Measurements from ENCODE around the gene DDX17. TPM values are rescaled to one million over a fixed set of nuclear protein-coding genes. Genes with fewer than 3 reads are reported as not detected.
A peak's percentile ranks its signal among the peaks of the same experiment; 100 is the strongest.

The DDX17 gene
- total RNA-seq, 1 experiment from 2014 or later, result 234 TPM

DNA sequence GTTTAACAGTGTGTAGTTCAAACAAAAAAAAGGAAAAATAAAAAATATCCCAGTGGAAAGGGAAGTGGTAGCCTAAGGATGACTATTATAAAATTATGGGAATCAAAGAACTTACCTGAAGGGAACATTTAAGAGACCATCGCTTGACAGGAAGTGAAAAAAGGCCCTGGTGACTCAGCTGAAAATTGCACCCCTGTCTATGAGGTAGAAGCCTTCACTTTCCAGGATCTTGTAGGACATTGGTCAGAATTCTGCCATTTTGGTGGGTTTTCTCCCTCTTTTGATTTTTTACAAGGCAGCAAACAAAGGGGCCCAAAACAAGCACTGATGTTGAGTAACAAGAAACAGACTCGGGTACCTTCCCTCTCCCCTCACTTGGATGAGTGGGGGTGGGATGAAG is 15.6 kb downstream of the DDX17 start:
- ATAC-seq (no peak), DNase-seq (ENCODE audit: low read depth, low spot score) (no peak)
- H3K9me3 ChIP-seq (ENCODE audit: control insufficient read depth in 1 of 2, insufficient read depth in 1 of 2, low read depth in 1 of 2, low read length in 2 of 2), result no peaks in the 10 kb centered on the region
- H3K27me3 ChIP-seq (ENCODE audit: insufficient read depth, low read length), result no peaks in the 10 kb centered on the region
- no peak overlapping the region for H3K9ac ChIP-seq (ENCODE audit: low read length)
- peaks cover 87% of the 10 kb centered on the region in 2 experiments for H3K36me3 ChIP-seq (ENCODE audit: control insufficient read depth in 1 of 2, insufficient read depth in 2 of 2, low read length in 2 of 2)
- no peak overlapping the region for H2AFZ ChIP-seq (ENCODE audit: low read depth, low read length, poor library complexity, severe bottlenecking)
- POLR2A ChIA-PET, result no interaction called here
- intact Hi-C loops (cut with micrococcal nuclease), result no loop called here
- RAD21 ChIA-PET (ENCODE audit: low non-redundant PET in 1 of 2, low total read pairs in 2 of 2, uncharacterized antibody in 2 of 2, unreplicated experiment in 2 of 2), result no interaction called here
- peak overlapping the region; percentile 38; the same call in 1 of the 2 replicates for H3K27ac ChIP-seq (ENCODE audit: low read depth, low read length)
- H3K9me2 ChIP-seq (ENCODE audit: insufficient read depth), result no peaks in the 10 kb centered on the region
- peaks cover 26% of the 10 kb centered on the region; the same call in 1 of the 2 replicates for H4K20me1 ChIP-seq (ENCODE audit: insufficient read depth)
- no TSS peak for BruUV-seq (replicated peaks)
- CTCF ChIA-PET, result no interaction called here
- H3K4me3 ChIP-seq (replicated peaks in 1 of 2; ENCODE audit: low read depth in 1 of 2, low read length in 2 of 2), result no peak overlapping the region
- TF ChIP-seq POLR2AphosphoS5 (IDR thresholded peaks at IDR 0.05; ENCODE audit: low read depth, low read length) (peak; percentile 6; the same call in 1 of the 2 replicates), POLR2A (IDR thresholded peaks at IDR 0.05; ENCODE audit: borderline replicate concordance, extremely low read depth, insufficient read depth, insufficient read length) (no peak)
- TF ChIP-seq, protein P1, sequence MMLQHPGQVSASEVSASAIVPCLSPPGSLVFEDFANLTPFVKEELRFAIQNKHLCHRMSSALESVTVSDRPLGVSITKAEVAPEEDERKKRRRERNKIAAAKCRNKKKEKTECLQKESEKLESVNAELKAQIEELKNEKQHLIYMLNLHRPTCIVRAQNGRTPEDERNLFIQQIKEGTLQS (IDR thresholded peaks at IDR 0.05), result no peak
- H3K4me2 ChIP-seq (ENCODE audit: low read length), result no peak overlapping the region
- H3K4me1 ChIP-seq (ENCODE audit: control insufficient read depth in 1 of 2, insufficient read depth in 2 of 2, low read length in 2 of 2), result no peaks in the 10 kb centered on the region; a peak in 1 of 4 replicates
- H3K79me2 ChIP-seq (ENCODE audit: insufficient read depth, low read length), result peaks cover 73% of the 10 kb centered on the region

DNA sequence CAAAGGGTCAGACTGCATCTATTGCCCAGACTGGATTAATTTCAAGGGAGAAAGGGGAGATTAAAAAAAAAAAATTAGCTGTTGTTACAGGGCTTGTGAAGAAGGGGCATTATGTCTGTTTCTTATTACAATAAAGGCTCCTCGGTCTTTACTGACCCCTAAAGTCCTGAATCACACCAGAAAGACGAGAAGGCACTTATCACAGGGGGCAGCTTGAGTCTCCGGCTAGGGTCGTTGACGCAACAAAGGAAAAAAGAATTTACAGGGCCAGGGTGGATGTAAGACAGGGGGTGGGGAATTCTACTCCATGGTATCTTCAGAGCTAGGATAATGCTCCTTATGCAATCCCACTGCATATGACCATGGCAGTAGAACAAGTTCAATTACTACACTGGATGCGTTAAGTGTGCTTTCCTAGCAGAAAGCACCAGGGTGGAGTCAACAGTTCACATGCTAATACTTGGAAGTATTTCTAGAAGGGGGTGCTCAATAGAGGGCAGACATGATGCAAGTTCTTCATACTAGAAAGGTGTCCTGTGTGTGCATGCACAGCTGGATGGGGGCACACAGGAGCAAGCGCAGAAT is 16.5 kb downstream of the DDX17 start:
- peaks cover 67% of the 10 kb centered on the region for H3K79me2 ChIP-seq (ENCODE audit: insufficient read depth, low read length)
- H2AFZ ChIP-seq (ENCODE audit: low read depth, low read length, poor library complexity, severe bottlenecking), result no peak overlapping the region
- CTCF ChIA-PET, result no interaction called here
- H3K27me3 ChIP-seq (ENCODE audit: insufficient read depth, low read length), result no peaks in the 10 kb centered on the region
- H3K9ac ChIP-seq (ENCODE audit: low read length), result no peak overlapping the region
- ATAC-seq (no peak), DNase-seq (ENCODE audit: low read depth, low spot score) (no peak)
- peaks cover 86 to 90% of the 10 kb centered on the region in 2 experiments for H3K36me3 ChIP-seq (ENCODE audit: control insufficient read depth in 1 of 2, insufficient read depth in 2 of 2, low read length in 2 of 2)
- BruUV-seq (replicated peaks), result no TSS peak
- H3K4me3 ChIP-seq (replicated peaks in 1 of 2; ENCODE audit: low read depth in 1 of 2, low read length in 2 of 2), result no peak overlapping the region
- H3K9me2 ChIP-seq (ENCODE audit: insufficient read depth), result no peaks in the 10 kb centered on the region
- POLR2A ChIA-PET, result no interaction called here
- 0 out of 2 replicates have a peak overlapping the region, but pooled peaks have one; percentile 38 for H3K27ac ChIP-seq (ENCODE audit: low read depth, low read length)
- H3K4me2 ChIP-seq (ENCODE audit: low read length), result no peak overlapping the region
- 0 out of 2 replicates have a peak, but pooled peaks have one; percentile 29 for TF ChIP-seq POLR2AphosphoS5 (IDR thresholded peaks at IDR 0.05; ENCODE audit: low read depth, low read length)
- TF ChIP-seq FOSL1 (IDR thresholded peaks at IDR 0.05; ENCODE audit: low read depth), result no peak
- H3K4me1 ChIP-seq (ENCODE audit: control insufficient read depth in 1 of 2, insufficient read depth in 2 of 2, low read length in 2 of 2), result no peaks in the 10 kb centered on the region; a peak in 1 of 4 replicates
- RAD21 ChIA-PET (ENCODE audit: low non-redundant PET in 1 of 2, low total read pairs in 2 of 2, uncharacterized antibody in 2 of 2, unreplicated experiment in 2 of 2), result no interaction called here
- H4K20me1 ChIP-seq (ENCODE audit: insufficient read depth), result peaks cover 26% of the 10 kb centered on the region; the same call in 1 of the 2 replicates
- intact Hi-C loops (cut with micrococcal nuclease), result no loop called here
- H3K9me3 ChIP-seq (ENCODE audit: control insufficient read depth in 1 of 2, insufficient read depth in 1 of 2, low read depth in 1 of 2, low read length in 2 of 2), result no peaks in the 10 kb centered on the region

All from HCT116 (cell line).